ENCODE data around the gene GSE1.
A peak's percentile ranks its signal among the peaks of the same experiment; 100 is the strongest.

The GSE1 gene

GRCh38 chr16:85612801-85613603 lies at the start of gene GSE1:
Gene GSE1, plus strand, starts transcription at chr16:85613322. Its CDS starts 70 bp downstream, at chr16:85613392.
- peak in 1 of 3 experiments; percentile 62 for DNase-seq (ENCODE audit: low read depth in 2 of 3, low spot score in 2 of 3)

GRCh38 chr16:85563515-85564276 lies 49.4 kb upstream of the GSE1 start:
- DNase-seq (ENCODE audit: low read depth in 2 of 3, low spot score in 2 of 3), result no peak

GRCh38 chr16:85564277-85565051 lies 48.7 kb upstream of the GSE1 start:
- DNase-seq (ENCODE audit: low read depth in 2 of 3, low spot score in 2 of 3), result peak in 1 of 3 experiments; percentile 40

- DNase-seq (ENCODE audit: low read depth in 2 of 3, low spot score in 2 of 3), result no peak
Observed at GRCh38 chr16:85565340-85565739, 47.8 kb upstream of the GSE1 start.

GRCh38 chr16:85565801-85566526 lies 47.2 kb upstream of the GSE1 start:
- DNase-seq (ENCODE audit: low read depth in 2 of 3, low spot score in 2 of 3), result no peak

GRCh38 chr16:85566561-85567100 lies 46.5 kb upstream of the GSE1 start:
- DNase-seq (ENCODE audit: low read depth in 2 of 3, low spot score in 2 of 3), result no peak

GRCh38 chr16:85567101-85567866 lies 45.8 kb upstream of the GSE1 start:
- no peak for DNase-seq (ENCODE audit: low read depth in 2 of 3, low spot score in 2 of 3)

- DNase-seq (ENCODE audit: low read depth in 2 of 3, low spot score in 2 of 3), result no peak
Observed at GRCh38 chr16:85567935-85568334, 45.2 kb upstream of the GSE1 start.

GRCh38 chr16:85568519-85568918 lies 44.6 kb upstream of the GSE1 start:
- DNase-seq (ENCODE audit: low read depth in 2 of 3, low spot score in 2 of 3), result no peak

GRCh38 chr16:85569039-85569614 lies 44.0 kb upstream of the GSE1 start:
- DNase-seq (ENCODE audit: low read depth in 2 of 3, low spot score in 2 of 3), result no peak

- peak in 1 of 3 experiments; percentile 57 for DNase-seq (ENCODE audit: low read depth in 2 of 3, low spot score in 2 of 3)
Observed at GRCh38 chr16:85569615-85570212, 43.4 kb upstream of the GSE1 start.

GRCh38 chr16:85570213-85570734 lies 42.8 kb upstream of the GSE1 start:
- no peak for DNase-seq (ENCODE audit: low read depth in 2 of 3, low spot score in 2 of 3)

- DNase-seq (ENCODE audit: low read depth in 2 of 3, low spot score in 2 of 3), result no peak
Observed at GRCh38 chr16:85570735-85571562, 42.2 kb upstream of the GSE1 start.

- DNase-seq (ENCODE audit: low read depth in 2 of 3, low spot score in 2 of 3), result no peak
Observed at GRCh38 chr16:85571563-85571812, 41.6 kb upstream of the GSE1 start.

GRCh38 chr16:85571813-85572619 lies 41.1 kb upstream of the GSE1 start:
- DNase-seq (ENCODE audit: low read depth in 2 of 3, low spot score in 2 of 3), result no peak

- DNase-seq (ENCODE audit: low read depth in 2 of 3, low spot score in 2 of 3), result no peak
Observed at GRCh38 chr16:85573045-85573695, 40.0 kb upstream of the GSE1 start.

Data from activated CD8-positive, alpha-beta memory T cell treated with anti-CD3 and anti-CD28 coated beads for 48 hours (primary cell).